Gastrocnemius medialis (tissue), 4 donors: ENCODE measurements around the gene GRM1.

Experiments used
- POLR2A ChIP-seq, 2 donors: fragments of 450-650 bp; IDR thresholded peaks; one replicate each; pipeline ENCODE4 v1.6.1; 2017; ENCODE audit warnings: antibody characterized with exemption in 2 of 2, mild to moderate bottlenecking in 2 of 2, moderate library complexity in 2 of 2
- TF ChIP-seq, protein P1 (sequence below), 5 experiments: fragments of 450-650 bp in 3 of 5; fragments of 200-600 bp in 2 of 5; sonication (generic) in 2 of 5; IDR thresholded peaks in 4 of 5; conservative IDR thresholded peaks in 1 of 5; 1 replicate in 4 of 5; 2 replicates in 1 of 5; pipeline ENCODE4 v1.5.1; 2016 to 2019; ENCODE audit warnings: antibody characterized with exemption in 5 of 5, mild to moderate bottlenecking in 3 of 5, moderate library complexity in 3 of 5

DNA sequence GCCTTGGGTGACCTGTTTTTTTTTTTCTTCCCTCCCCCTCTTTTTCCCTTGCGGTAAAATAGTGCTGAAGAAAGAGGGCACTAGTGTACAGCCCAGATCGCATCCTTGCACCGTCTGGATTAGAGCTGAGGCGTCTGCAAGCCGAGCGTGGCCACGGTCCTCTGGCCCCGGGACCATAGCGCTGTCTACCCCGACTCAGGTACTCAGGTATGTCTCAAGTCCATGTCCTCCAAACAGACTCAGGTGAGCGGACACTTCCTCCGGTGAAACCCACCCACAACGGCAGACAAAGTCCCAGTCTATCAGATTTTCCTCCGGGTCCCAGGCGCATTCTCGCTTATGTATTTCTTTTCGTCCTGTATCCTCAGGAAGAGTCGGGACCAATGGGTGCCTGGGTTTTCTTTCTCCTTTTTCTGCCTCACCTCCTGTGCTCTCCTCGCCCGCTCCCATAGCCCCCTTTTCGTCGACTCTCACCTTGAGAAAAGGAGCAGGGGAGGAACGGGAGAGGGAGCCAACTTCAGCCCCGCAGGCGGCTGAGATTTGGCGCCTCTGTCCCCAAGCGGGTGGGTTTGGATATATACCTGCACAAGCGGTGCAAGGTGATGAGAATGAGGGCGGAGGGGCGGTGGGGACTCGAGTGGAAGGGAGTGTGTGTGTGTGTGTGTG lies 1.1 kb upstream of the GRM1 start:
- TF ChIP-seq, protein P1, sequence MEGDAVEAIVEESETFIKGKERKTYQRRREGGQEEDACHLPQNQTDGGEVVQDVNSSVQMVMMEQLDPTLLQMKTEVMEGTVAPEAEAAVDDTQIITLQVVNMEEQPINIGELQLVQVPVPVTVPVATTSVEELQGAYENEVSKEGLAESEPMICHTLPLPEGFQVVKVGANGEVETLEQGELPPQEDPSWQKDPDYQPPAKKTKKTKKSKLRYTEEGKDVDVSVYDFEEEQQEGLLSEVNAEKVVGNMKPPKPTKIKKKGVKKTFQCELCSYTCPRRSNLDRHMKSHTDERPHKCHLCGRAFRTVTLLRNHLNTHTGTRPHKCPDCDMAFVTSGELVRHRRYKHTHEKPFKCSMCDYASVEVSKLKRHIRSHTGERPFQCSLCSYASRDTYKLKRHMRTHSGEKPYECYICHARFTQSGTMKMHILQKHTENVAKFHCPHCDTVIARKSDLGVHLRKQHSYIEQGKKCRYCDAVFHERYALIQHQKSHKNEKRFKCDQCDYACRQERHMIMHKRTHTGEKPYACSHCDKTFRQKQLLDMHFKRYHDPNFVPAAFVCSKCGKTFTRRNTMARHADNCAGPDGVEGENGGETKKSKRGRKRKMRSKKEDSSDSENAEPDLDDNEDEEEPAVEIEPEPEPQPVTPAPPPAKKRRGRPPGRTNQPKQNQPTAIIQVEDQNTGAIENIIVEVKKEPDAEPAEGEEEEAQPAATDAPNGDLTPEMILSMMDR (IDR thresholded peaks at IDR 0.05 in 4 of 5, conservative IDR thresholded peaks at IDR 0.05 in 1 of 5): no peak
- TF ChIP-seq POLR2A (IDR thresholded peaks at IDR 0.05): no peak
